ENCODE measurements around the gene PGF. TPM values are rescaled to one million over a fixed set of nuclear protein-coding genes. Genes with fewer than 3 reads are reported as not detected.

Gene PGF
- total and polyA plus RNA-seq, 2 of the 13 experiments (the other 11 are each of a cell fraction or from before 2014, with no cell fraction given) = 10.7 to 27.5 TPM

- peak; percentile 74 for TF ChIP-seq ZNF407 (CRISPR knock-in tag; IDR thresholded peaks at IDR 0.05; ENCODE audit: not compliant biosample characterization)
- peak; percentile 85 for TF ChIP-seq FOXA3 (CRISPR knock-in tag; IDR thresholded peaks at IDR 0.05)
- TF ChIP-seq POLR2G (IDR thresholded peaks at IDR 0.05; ENCODE audit: low read depth, low read length) = no peak
- no peak for TF ChIP-seq SMAD3 (CRISPR knock-in tag; IDR thresholded peaks at IDR 0.05)
- no peak for TF ChIP-seq ZNF766 (CRISPR knock-in tag; IDR thresholded peaks at IDR 0.05; ENCODE audit: borderline replicate concordance)
- no peak for TF ChIP-seq KLF9 (CRISPR knock-in tag; IDR thresholded peaks at IDR 0.05; ENCODE audit: low read depth)
- TF ChIP-seq DNMT1 (CRISPR knock-in tag; IDR thresholded peaks at IDR 0.05) = no peak
- TF ChIP-seq ZNF816 (CRISPR knock-in tag; IDR thresholded peaks at IDR 0.05; ENCODE audit: borderline replicate concordance) = no peak
- TF ChIP-seq CBX5 (CRISPR knock-in tag; IDR thresholded peaks at IDR 0.05; ENCODE audit: borderline replicate concordance) = no peak
- no peak for TF ChIP-seq GMEB2 (CRISPR knock-in tag; IDR thresholded peaks at IDR 0.05; ENCODE audit: low read depth)
- TF ChIP-seq ZFP36L1 (CRISPR knock-in tag; IDR thresholded peaks at IDR 0.05) = no peak
- TF ChIP-seq ZNF570 (CRISPR knock-in tag; IDR thresholded peaks at IDR 0.05; ENCODE audit: borderline replicate concordance) = no peak
- no peak for TF ChIP-seq ZBTB43 (CRISPR knock-in tag; conservative IDR thresholded peaks at IDR 0.05)
- TF ChIP-seq HOMEZ (CRISPR knock-in tag; IDR thresholded peaks at IDR 0.05; ENCODE audit: low read depth) = no peak
- no peak for TF ChIP-seq MAZ (IDR thresholded peaks at IDR 0.05; ENCODE audit: borderline replicate concordance, low read depth, low read length)
- TF ChIP-seq MAZ (CRISPR knock-in tag; IDR thresholded peaks at IDR 0.05; ENCODE audit: low read depth) = no peak
- TF ChIP-seq SCMH1 (CRISPR knock-in tag; IDR thresholded peaks at IDR 0.05; ENCODE audit: borderline replicate concordance) = no peak
Measured at GRCh38 chr14:74945852-74946658, 9.3 kb downstream of the PGF start (continued).
